ENCODE data around the gene CCM2.

The CCM2 gene

GRCh38 chr7:44976040-44976745 lies 23.8 kb upstream of the CCM2 start:
- ChIA-PET CTCF (interaction anchor here (1.3 kb wide), 1 partner anchor 160 kb away, joined by 8 read pairs; no protein-coding TSS in a partner anchor), POLR2A (no interaction called here)
- DNase-seq (ENCODE audit: extremely low spot score): no peak
- TF ChIP-seq, protein P1, sequence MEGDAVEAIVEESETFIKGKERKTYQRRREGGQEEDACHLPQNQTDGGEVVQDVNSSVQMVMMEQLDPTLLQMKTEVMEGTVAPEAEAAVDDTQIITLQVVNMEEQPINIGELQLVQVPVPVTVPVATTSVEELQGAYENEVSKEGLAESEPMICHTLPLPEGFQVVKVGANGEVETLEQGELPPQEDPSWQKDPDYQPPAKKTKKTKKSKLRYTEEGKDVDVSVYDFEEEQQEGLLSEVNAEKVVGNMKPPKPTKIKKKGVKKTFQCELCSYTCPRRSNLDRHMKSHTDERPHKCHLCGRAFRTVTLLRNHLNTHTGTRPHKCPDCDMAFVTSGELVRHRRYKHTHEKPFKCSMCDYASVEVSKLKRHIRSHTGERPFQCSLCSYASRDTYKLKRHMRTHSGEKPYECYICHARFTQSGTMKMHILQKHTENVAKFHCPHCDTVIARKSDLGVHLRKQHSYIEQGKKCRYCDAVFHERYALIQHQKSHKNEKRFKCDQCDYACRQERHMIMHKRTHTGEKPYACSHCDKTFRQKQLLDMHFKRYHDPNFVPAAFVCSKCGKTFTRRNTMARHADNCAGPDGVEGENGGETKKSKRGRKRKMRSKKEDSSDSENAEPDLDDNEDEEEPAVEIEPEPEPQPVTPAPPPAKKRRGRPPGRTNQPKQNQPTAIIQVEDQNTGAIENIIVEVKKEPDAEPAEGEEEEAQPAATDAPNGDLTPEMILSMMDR (IDR thresholded peaks at IDR 0.05; ENCODE audit: control extremely low read depth, extremely low read depth, low read depth, missing control alignments): no peak

GRCh38 chr7:44976746-44977196 lies 23.2 kb upstream of the CCM2 start:
- ChIA-PET POLR2A (no interaction called here), CTCF (interaction anchor here (1.3 to 1.4 kb wide), 2 partner anchors 26 to 159 kb away, joined by 3 to 8 read pairs; no protein-coding TSS in a partner anchor)
- TF ChIP-seq, protein P1 (IDR thresholded peaks at IDR 0.05; ENCODE audit: control extremely low read depth, extremely low read depth, low read depth, missing control alignments): no peak
- no peak for DNase-seq (ENCODE audit: extremely low spot score)

GRCh38 chr7:44977304-44977958 lies 22.6 kb upstream of the CCM2 start:
- TF ChIP-seq, protein P1 (IDR thresholded peaks at IDR 0.05; ENCODE audit: control extremely low read depth, extremely low read depth, low read depth, missing control alignments): no peak
- POLR2A ChIA-PET: no interaction called here
- CTCF ChIA-PET: interaction anchor here (1.2 to 1.4 kb wide), 2 partner anchors 26 to 158 kb away, joined by 3 to 5 read pairs; no protein-coding TSS in a partner anchor
- peak; percentile 73 for DNase-seq (ENCODE audit: extremely low spot score)

DNA sequence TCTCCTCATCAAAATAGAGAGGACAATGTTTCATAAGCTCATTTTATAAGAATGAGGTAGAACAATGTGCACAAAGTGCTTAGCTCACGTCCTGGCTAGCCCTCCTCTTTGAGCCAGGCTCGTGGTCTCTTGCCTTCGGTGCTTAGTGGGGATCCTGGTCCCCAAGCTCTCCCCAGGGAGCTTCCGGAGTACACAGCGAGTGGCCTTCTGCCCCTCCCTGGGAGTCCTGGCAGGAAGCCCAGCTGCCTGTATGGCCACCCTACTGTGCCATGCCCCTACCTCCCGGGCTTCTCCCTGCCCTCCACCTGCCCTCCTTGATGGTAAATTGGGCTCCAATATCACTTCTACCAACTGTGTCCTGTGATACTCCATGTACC lies 22.1 kb upstream of the CCM2 start:
- DNase-seq (ENCODE audit: extremely low spot score): no peak
- ChIA-PET POLR2A (no interaction called here), CTCF (interaction anchor here (1.2 to 1.6 kb wide), 3 partner anchors 25 to 413 kb away, joined by 3 to 5 read pairs (median 3); no protein-coding TSS in a partner anchor)
- TF ChIP-seq, protein P1 (IDR thresholded peaks at IDR 0.05; ENCODE audit: control extremely low read depth, extremely low read depth, low read depth, missing control alignments): no peak

- ChIA-PET POLR2A (interaction anchor here (0.5 to 2.1 kb wide), 2 partner anchors 12 to 24 kb away, joined by 3 to 4 read pairs; no protein-coding TSS in a partner anchor), CTCF (interaction anchor here (0.6 to 1.6 kb wide), 3 partner anchors 8 to 414 kb away, joined by 3 to 5 read pairs (median 3); no protein-coding TSS in a partner anchor)
- peak; percentile 84 for DNase-seq (ENCODE audit: extremely low spot score)
- TF ChIP-seq, protein P1 (IDR thresholded peaks at IDR 0.05; ENCODE audit: control extremely low read depth, extremely low read depth, low read depth, missing control alignments): no peak
Measured at GRCh38 chr7:44978511-44979366, 21.3 kb upstream of the CCM2 start, which contains the start of gene MYO1G. Gene MYO1G (minus strand): TSS chr7:44979015. CDS start chr7:44978961, 54 bp downstream.
